Fibroblast of the aortic adventitia (primary cell): ENCODE data around the gene RNF149. TPM values are rescaled to one million over a fixed set of nuclear protein-coding genes. Genes with fewer than 3 reads are reported as not detected.
A peak's percentile ranks its signal among the peaks of the same experiment; 100 is the strongest.

Source experiments
- DNase-seq: peaks from one replicate; pipeline ENCODE4 v3.0.0-alpha.2; 2010; ENCODE audit warnings: low read depth
- H3K4me3 ChIP-seq: 2 replicates; pipeline ENCODE4 v1.5.1; 2011; ENCODE audit warnings: low read depth, mild to moderate bottlenecking, control low read depth, low read length, moderate library complexity
- CTCF ChIP-seq: IDR thresholded peaks from 2 replicates; pipeline ENCODE4 v1.5.1; 2011; ENCODE audit warnings: mild to moderate bottlenecking, low read length, control low read depth, inconsistent platforms; ENCODE audit not compliant: insufficient read depth
- total RNA-seq: library from RNA; depleted of rRNA; stranded (reverse); fragments of >200 nt; gene quantifications from 2 replicates; pipeline ENCODE4 v1.2.3, GENCODE V29; 2012; ENCODE audit warnings: low replicate concordance

The RNF149 gene
- total RNA-seq, 1 donor = 50.7 TPM

GRCh38 chr2:101311696-101312017 is 3.2 kb upstream of the RNF149 start:
- TF ChIP-seq CTCF = no peak
- H3K4me3 ChIP-seq = no peak overlapping the region
- DNase-seq = no peak

- DNase-seq = no peak
- no peak overlapping the region for H3K4me3 ChIP-seq
- no peak for TF ChIP-seq CTCF
Observed at GRCh38 chr2:101310834-101311695, 2.6 kb upstream of the RNF149 start.

GRCh38 chr2:101310090-101310833 is 1.8 kb upstream of the RNF149 start:
- no peak for DNase-seq
- TF ChIP-seq CTCF = no peak
- H3K4me3 ChIP-seq = no peak overlapping the region

- peak overlapping the region; percentile 88 for H3K4me3 ChIP-seq
- TF ChIP-seq CTCF = no peak
- peak; percentile 24 for DNase-seq
Observed at GRCh38 chr2:101307950-101308431, 510 bp downstream of the RNF149 start.

GRCh38 chr2:101307503-101307902 is 998 bp downstream of the RNF149 start:
- TF ChIP-seq CTCF = no peak
- H3K4me3 ChIP-seq = peak overlapping the region; percentile 88
- no peak for DNase-seq

- no peak for DNase-seq
- peak overlapping the region; percentile 88 for H3K4me3 ChIP-seq
- no peak for TF ChIP-seq CTCF
Observed at GRCh38 chr2:101306410-101306809, 2.1 kb downstream of the RNF149 start.
